PC-3 (cell line): Measurements from ENCODE around the gene JAKMIP1. TPM values are rescaled to one million over a fixed set of nuclear protein-coding genes. Genes with fewer than 3 reads are reported as not detected.

Source experiments
- ATAC-seq: fragments of 200-7000 bp; cut with Tn5 transposase; 2 replicates; pipeline ENCODE4 v1.9.1; 2020; ENCODE audit warnings: mild to moderate bottlenecking, moderate library complexity
- BruUV-seq: library from RNA; stranded (reverse); fragments of 400-500 nt; replicated peaks from 2 replicates; lab custom pipeline; 2021; lab: Mats Ljungman, UMichigan
- CTCF ChIA-PET: fragments of 300-600 bp; sonication (Branson Sonifier 250); formaldehyde crosslinking; loops from one replicate; lab custom pipeline; 2022; ENCODE audit warnings: antibody characterized with exemption; lab: Charles Lee
- POLR2A ChIA-PET: fragments of 300-600 bp; sonication (Branson Sonifier 250); formaldehyde crosslinking; loops from one replicate; lab custom pipeline; 2022; ENCODE audit warnings: antibody characterized with exemption; ENCODE audit not compliant: unreplicated experiment; lab: Charles Lee
- DNase-seq: peaks from one replicate; pipeline ENCODE4 v3.0.0-alpha.2; 2015
- H2AFZ ChIP-seq: fragments of 300-600 bp; sonication (generic); 2 replicates; pipeline ENCODE4 v1.6.0; 2016; ENCODE audit warnings: antibody characterized with exemption, low read length
- H3F3A ChIP-seq: fragments of 300-600 bp; sonication (generic); one replicate; pipeline ENCODE4 v1.6.0; 2017; ENCODE audit warnings: antibody characterized with exemption, low read length, control low read depth, mild to moderate bottlenecking; ENCODE audit not compliant: unreplicated experiment
- H3K27ac ChIP-seq: fragments of 300-600 bp; sonication (generic); 2 replicates; pipeline ENCODE4 v1.5.1; 2016; ENCODE audit warnings: mild to moderate bottlenecking, low read length
- H3K27me3 ChIP-seq: fragments of 300-600 bp; sonication (generic); 2 replicates; pipeline ENCODE4 v1.6.1; 2016; ENCODE audit warnings: low read length, mixed read lengths
- H3K36me3 ChIP-seq: fragments of 300-600 bp; sonication (generic); 2 replicates; pipeline ENCODE4 v1.6.1; 2016; ENCODE audit warnings: low read depth, mixed run types, low read length, mixed read lengths
- H3K4me1 ChIP-seq: fragments of 300-600 bp; sonication (generic); 2 replicates; pipeline ENCODE4 v1.5.1; 2016; ENCODE audit warnings: low read length; ENCODE audit not compliant: insufficient read depth
- H3K4me2 ChIP-seq: fragments of 300-600 bp; sonication (generic); 2 replicates; pipeline ENCODE4 v1.6.0; 2016; ENCODE audit warnings: low read length
- H3K4me3 ChIP-seq: fragments of 300-600 bp; sonication (generic); 2 replicates; pipeline ENCODE4 v1.5.1; 2016; ENCODE audit warnings: mild to moderate bottlenecking, low read length, mixed read lengths
- H3K79me2 ChIP-seq: fragments of 300-600 bp; sonication (generic); 2 replicates; pipeline ENCODE4 v1.6.1; 2017; ENCODE audit warnings: low read length, mixed read lengths
- H3K9ac ChIP-seq: fragments of 300-600 bp; sonication (generic); 2 replicates; pipeline ENCODE4 v1.6.0; 2016; ENCODE audit warnings: mild to moderate bottlenecking, low read length
- H3K9me2 ChIP-seq: fragments of 300-600 bp; sonication (generic); replicated peaks from 2 replicates; pipeline ENCODE4 v1.6.1; 2016; ENCODE audit warnings: mixed run types, low read length, mixed read lengths
- H3K9me3 ChIP-seq: fragments of 300-600 bp; sonication (generic); 2 replicates; pipeline ENCODE4 v1.6.1; 2016; ENCODE audit warnings: low read length, mixed read lengths
- H4K20me1 ChIP-seq: fragments of 300-600 bp; sonication (generic); 2 replicates; pipeline ENCODE4 v1.6.1; 2016; ENCODE audit warnings: low read length, mixed read lengths
- CTCF ChIP-seq: fragments of 300-600 bp; sonication (generic); conservative IDR thresholded peaks from 2 replicates; pipeline ENCODE4 v1.5.1; 2017; ENCODE audit warnings: antibody characterized with exemption, low read depth, mild to moderate bottlenecking, low read length
- EZH2 ChIP-seq: fragments of 300-600 bp; sonication (generic); IDR thresholded peaks from one replicate; pipeline ENCODE4 v1.6.1; 2017; ENCODE audit warnings: antibody characterized with exemption, mild to moderate bottlenecking, low read length; ENCODE audit not compliant: unreplicated experiment
- EZH2phosphoT487 ChIP-seq: fragments of 300-600 bp; sonication (generic); IDR thresholded peaks from 2 replicates; pipeline ENCODE4 v1.6.1; 2018; ENCODE audit warnings: mild to moderate bottlenecking, antibody characterized with exemption, low read length, borderline replicate concordance
- intact Hi-C: fragments of 100-400 bp; cut with micrococcal nuclease; formaldehyde crosslinking; loops from 2 replicates; pipeline ENCODE4 v1.9.0; 2023
- total RNA-seq: library from RNA; depleted of rRNA; stranded (reverse); fragments of >200 nt; gene quantifications from 2 replicates; pipeline ENCODE4 v1.2.3, GENCODE V29; 2014

Gene JAKMIP1
- total RNA-seq, 1 experiment from 2014 or later, result 0.04 TPM

- no peaks in the 10 kb centered on the region for H3K9me3 ChIP-seq
- H3F3A ChIP-seq, result no peaks in the 10 kb centered on the region
- H3K4me1 ChIP-seq, result no peaks in the 10 kb centered on the region
- no peaks in the 10 kb centered on the region; the same call in 1 of the 2 replicates for H3K27me3 ChIP-seq
- DNase-seq, result no peak
- no peak overlapping the region for H3K9ac ChIP-seq
- no peaks in the 10 kb centered on the region for H4K20me1 ChIP-seq
- H3K36me3 ChIP-seq, result no peaks in the 10 kb centered on the region
- no peaks in the 10 kb centered on the region for H3K9me2 ChIP-seq
- no peaks in the 10 kb centered on the region for H3K79me2 ChIP-seq
- no peak overlapping the region for H2AFZ ChIP-seq
- TF ChIP-seq CTCF (no peak), EZH2 (no peak), EZH2phosphoT487 (no peak)
- ChIA-PET POLR2A (no interaction called here), CTCF (no interaction called here)
- intact Hi-C loops, result no loop called here
- no peak overlapping the region for H3K27ac ChIP-seq
- ATAC-seq, result no peak
- BruUV-seq, result no TSS peak
- no peak overlapping the region for H3K4me2 ChIP-seq
- no peak overlapping the region for H3K4me3 ChIP-seq
Observed at GRCh38 chr4:6113641-6114040, 86.7 kb downstream of the JAKMIP1 start.

DNA sequence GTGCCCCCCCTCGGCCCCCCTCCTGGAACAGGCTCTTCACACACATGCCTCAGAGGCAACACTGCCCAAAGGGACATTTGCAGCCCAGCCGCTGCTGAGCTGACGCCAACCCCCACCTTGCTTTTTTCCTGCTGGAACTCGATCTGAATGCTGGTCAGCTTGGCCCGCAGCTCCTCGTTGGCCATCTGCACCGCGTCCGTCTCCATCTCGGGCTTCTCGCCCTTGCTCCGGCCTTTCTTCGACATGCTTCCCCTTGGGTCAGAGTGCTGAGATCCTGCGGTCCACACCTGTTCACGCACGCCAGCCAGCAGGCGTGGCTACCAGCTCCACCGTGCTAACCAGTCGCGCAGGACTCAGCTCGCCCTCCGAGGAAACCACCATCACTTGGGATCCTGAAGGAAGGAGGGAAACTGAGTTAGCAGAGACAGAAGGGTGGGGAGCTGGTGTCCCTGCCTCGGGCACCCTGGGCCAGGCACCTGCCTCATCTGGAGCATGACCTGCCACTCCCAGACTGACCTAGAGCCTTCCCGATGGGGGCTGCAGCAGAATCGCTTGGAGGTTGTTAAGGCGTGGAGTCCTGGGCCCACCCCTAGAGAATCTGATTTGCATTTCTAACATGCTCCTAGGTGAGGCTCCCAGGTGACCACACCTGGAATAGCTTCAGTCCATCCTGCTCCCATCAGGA is 87.6 kb downstream of the JAKMIP1 start:
- no TSS peak for BruUV-seq
- Histone ChIP-seq H3K79me2 (no peaks in the 10 kb centered on the region), H3K27ac (no peak overlapping the region), H3K4me1 (no peaks in the 10 kb centered on the region), H3K4me3 (no peak overlapping the region), H3K9me2 (no peaks in the 10 kb centered on the region), H3K9ac (no peak overlapping the region), H3K4me2 (no peak overlapping the region), H3K36me3 (no peaks in the 10 kb centered on the region), H2AFZ (no peak overlapping the region), H3K27me3 (no peaks in the 10 kb centered on the region; the same call in 1 of the 2 replicates), H3K9me3 (no peaks in the 10 kb centered on the region), H3F3A (no peaks in the 10 kb centered on the region), H4K20me1 (no peaks in the 10 kb centered on the region)
- TF ChIP-seq EZH2phosphoT487 (no peak), EZH2 (no peak), CTCF (no peak)
- no peak for DNase-seq
- POLR2A ChIA-PET, result interaction anchor here (0.6 kb wide), 1 partner anchor 50 kb away, joined by 3 read pairs; no protein-coding TSS in a partner anchor
- intact Hi-C loops, result no loop called here
- CTCF ChIA-PET, result no interaction called here
- no peak for ATAC-seq

- Histone ChIP-seq H3K9me3 (no peaks in the 10 kb centered on the region), H3K4me2 (no peak overlapping the region), H3K79me2 (no peaks in the 10 kb centered on the region), H3K4me1 (no peaks in the 10 kb centered on the region), H3K9me2 (no peaks in the 10 kb centered on the region), H3K36me3 (no peaks in the 10 kb centered on the region), H3K27ac (no peak overlapping the region), H3K9ac (no peak overlapping the region), H3F3A (no peaks in the 10 kb centered on the region), H2AFZ (no peak overlapping the region), H4K20me1 (no peaks in the 10 kb centered on the region), H3K27me3 (no peaks in the 10 kb centered on the region; the same call in 1 of the 2 replicates), H3K4me3 (no peak overlapping the region)
- no peak for TF ChIP-seq EZH2
- no peak for TF ChIP-seq CTCF
- no peak for TF ChIP-seq EZH2phosphoT487
- DNase-seq (no peak), ATAC-seq (no peak)
- intact Hi-C loops, result no loop called here
- POLR2A ChIA-PET, result no interaction called here
- no TSS peak for BruUV-seq
- CTCF ChIA-PET, result no interaction called here
Observed at GRCh38 chr4:6111354-6111960, 88.9 kb downstream of the JAKMIP1 start.
